Measurements from ENCODE around the gene MATCAP1.

Gene MATCAP1

GRCh38 chr16:67181346-67181745 lies 2.4 kb downstream of the MATCAP1 start:
- H3K4me3 ChIP-seq (ENCODE audit: low read depth, low read length) = no peak overlapping the region
- no peak for TF ChIP-seq CTCF (IDR thresholded peaks at IDR 0.05; ENCODE audit: low read depth, low read length)
- in situ Hi-C loops (cut with HindIII; ENCODE audit: low sequenced_read_pairs) = no loop called here
- peak; percentile 84 for DNase-seq (ENCODE audit: low read depth, low spot score)

GRCh38 chr16:67180166-67180565 lies 3.6 kb downstream of the MATCAP1 start:
- TF ChIP-seq CTCF (IDR thresholded peaks at IDR 0.05; ENCODE audit: low read depth, low read length) = no peak
- in situ Hi-C loops (cut with HindIII; ENCODE audit: low sequenced_read_pairs) = no loop called here
- H3K4me3 ChIP-seq (ENCODE audit: low read depth, low read length) = no peak overlapping the region

GRCh38 chr16:67179421-67180080 lies 4.2 kb downstream of the MATCAP1 start:
- DNase-seq (ENCODE audit: low read depth, low spot score) = no peak
- H3K4me3 ChIP-seq (ENCODE audit: low read depth, low read length) = no peak overlapping the region
- no peak for TF ChIP-seq CTCF (IDR thresholded peaks at IDR 0.05; ENCODE audit: low read depth, low read length)
- in situ Hi-C loops (cut with HindIII; ENCODE audit: low sequenced_read_pairs) = no loop called here

More at GRCh38 chr16:67180166-67180565, 3.6 kb downstream of the MATCAP1 start:
- DNase-seq (ENCODE audit: low read depth, low spot score) = no peak

DNA sequence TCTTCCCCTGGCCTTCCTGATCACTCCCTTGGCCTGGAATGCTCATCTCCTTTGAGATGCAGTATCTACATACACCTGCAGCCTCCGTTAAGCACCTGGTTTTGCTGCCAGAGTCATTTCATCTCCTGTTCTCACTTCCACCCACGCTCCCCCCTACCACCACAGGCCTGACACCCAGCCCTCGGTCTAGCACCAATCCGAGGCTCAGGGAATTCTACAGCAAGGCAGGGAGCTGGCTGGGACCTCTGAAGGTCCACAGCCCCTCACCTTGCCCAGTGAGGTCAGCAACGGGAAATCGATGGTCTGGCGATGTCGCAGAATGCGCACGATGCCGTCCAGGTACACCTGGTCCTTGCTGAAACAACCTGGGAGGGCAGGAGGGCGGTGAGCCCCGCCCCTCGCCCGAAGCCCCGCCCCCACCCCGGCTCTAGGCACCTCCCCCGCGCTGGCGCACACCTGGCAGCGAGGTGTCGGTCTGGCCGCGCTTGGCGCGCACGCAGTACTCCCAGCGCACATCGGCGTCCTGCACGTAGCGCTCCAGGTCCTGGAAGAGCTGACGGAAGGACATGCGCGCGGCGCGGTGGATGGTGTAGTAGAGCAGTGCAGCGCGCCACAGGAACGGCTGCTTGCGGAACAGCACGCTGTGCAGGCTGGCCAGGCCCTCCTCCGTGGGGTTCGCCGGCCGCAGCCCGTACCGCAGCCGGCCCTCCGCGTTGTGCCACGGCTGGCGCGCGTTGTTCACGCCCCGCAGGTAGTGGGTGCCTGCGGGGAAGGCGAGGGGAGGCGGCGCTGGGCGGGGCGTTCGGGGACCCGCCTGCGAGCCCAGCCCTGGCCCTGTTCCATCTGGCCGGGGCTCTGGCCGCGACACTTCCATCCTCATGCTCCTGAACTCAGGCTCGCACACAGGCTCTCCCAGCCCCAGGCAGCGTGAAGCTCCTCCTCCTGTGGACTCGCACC lies 5.7 kb downstream of the MATCAP1 start:
- TF ChIP-seq CTCF (IDR thresholded peaks at IDR 0.05; ENCODE audit: low read depth, low read length) = no peak
- in situ Hi-C loops (cut with HindIII; ENCODE audit: low sequenced_read_pairs) = no loop called here
- DNase-seq (ENCODE audit: low read depth, low spot score) = peak; percentile 48
- no peak overlapping the region for H3K4me3 ChIP-seq (ENCODE audit: low read depth, low read length)

GRCh38 chr16:67176662-67177061 lies 7.1 kb downstream of the MATCAP1 start:
- no peak overlapping the region for H3K4me3 ChIP-seq (ENCODE audit: low read depth, low read length)
- no peak for DNase-seq (ENCODE audit: low read depth, low spot score)
- TF ChIP-seq CTCF (IDR thresholded peaks at IDR 0.05; ENCODE audit: low read depth, low read length) = no peak
- in situ Hi-C loops (cut with HindIII; ENCODE audit: low sequenced_read_pairs) = no loop called here

DNA sequence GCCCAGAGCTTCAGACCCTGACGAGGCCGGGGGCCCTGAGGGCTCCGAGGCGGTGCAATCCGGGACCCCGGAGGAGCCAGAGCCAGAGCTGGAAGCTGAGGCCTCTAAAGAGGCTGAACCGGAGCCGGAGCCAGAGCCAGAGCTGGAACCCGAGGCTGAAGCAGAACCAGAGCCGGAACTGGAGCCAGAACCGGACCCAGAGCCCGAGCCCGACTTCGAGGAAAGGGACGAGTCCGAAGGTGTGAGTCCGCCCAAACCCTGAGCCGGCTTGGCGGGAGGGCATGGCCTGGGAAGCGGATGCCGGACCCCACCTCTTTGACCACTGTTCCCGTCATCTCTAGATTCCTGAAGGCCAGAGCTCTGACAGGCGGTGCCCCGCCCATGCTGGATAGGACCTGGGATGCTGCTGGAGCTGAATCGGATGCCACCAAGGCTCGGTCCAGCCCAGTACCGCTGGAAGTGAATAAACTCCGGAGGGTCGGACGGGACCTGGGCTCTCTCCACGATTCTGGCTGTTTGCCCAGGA lies 9.0 kb downstream of the MATCAP1 start:
- no peak for DNase-seq (ENCODE audit: low read depth, low spot score)
- TF ChIP-seq CTCF (IDR thresholded peaks at IDR 0.05; ENCODE audit: low read depth, low read length) = no peak
- peak overlapping the region; percentile 30 for H3K4me3 ChIP-seq (ENCODE audit: low read depth, low read length)
- in situ Hi-C loops (cut with HindIII; ENCODE audit: low sequenced_read_pairs) = no loop called here
